GM21619 (cell line): ENCODE data around the gene NHERF1.

ENCODE experiments used
- ATAC-seq: cut with Tn5 transposase; IDR thresholded peaks from one replicate; pipeline ENCODE4 v1.9.1; 2021; ENCODE audit not compliant: unreplicated experiment

The NHERF1 gene

DNA sequence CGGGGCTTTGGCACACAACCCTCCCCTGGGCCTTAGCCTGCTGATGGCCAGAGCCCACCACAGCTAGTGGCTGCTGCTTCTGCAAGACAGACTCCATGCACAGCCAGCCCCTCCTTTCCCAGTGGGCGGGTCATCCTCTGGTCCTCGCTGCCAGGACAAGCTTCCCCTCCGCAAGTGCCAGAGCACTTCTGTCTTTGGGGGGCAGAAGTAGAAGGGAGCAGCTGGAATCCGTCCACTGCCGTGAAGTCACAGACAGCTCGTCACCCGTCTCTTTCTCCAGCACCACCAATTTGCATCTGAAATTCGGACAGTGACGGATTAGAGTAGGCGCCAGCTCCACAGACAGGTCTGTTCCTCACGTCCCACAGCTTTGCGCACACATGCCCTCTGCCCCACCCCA, 59.0 kb downstream of the NHERF1 start:
- no peak for ATAC-seq

DNA sequence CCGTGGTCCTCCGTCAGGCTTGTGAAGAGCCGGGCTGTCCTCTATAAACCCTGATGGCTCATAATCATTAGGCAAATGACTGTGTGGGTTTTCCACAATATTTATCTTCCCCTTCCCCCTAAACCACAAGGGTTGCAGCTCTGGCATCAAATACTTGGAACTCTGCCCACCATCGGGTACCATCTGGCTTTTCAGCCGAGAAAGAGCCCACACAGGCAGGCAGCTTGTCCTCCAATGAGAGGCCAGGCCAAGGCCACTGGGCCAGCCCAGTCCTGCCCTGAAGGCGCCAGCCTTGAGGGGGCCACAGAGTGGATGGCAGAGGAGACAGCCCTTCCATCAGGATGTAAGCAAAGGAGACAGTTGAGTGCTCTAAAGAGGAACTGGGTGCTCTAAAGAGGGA, 59.5 kb downstream of the NHERF1 start:
- ATAC-seq: no peak

DNA sequence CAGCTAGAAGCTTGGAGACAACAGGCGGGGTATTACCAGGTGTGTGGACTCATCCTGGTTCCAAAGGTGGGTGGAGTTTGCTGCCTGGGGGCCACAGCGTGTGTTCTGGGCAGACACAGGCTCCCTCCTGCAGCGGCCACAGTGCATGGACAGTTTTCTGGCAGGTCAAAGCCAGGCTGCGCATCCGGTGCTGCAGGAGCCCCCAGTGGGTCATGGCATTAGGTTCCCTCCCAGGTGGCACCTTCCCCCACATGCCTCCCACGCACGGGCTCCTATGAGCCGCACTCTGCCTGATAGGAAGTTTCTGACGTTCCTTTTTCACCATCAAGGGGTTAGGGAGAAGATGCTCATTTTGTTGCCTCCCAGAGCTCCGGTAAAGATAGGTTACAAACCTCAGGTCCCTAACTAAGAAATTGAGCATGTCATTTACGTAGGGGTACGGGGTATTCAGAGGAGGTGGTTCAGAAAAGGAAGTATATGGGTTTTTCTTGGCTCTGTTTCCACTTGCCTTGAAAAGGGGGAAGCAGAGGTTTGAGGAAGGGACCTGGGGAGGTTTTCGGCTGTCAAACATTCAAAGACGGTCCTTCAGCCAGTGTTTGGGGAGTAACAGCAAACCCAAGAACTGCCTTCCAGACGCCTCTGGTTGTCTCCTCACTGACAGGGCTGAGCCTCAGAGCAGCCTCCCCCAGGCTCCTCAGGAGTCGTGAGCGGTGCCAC, 60.4 kb downstream of the NHERF1 start:
- ATAC-seq: no peak

DNA sequence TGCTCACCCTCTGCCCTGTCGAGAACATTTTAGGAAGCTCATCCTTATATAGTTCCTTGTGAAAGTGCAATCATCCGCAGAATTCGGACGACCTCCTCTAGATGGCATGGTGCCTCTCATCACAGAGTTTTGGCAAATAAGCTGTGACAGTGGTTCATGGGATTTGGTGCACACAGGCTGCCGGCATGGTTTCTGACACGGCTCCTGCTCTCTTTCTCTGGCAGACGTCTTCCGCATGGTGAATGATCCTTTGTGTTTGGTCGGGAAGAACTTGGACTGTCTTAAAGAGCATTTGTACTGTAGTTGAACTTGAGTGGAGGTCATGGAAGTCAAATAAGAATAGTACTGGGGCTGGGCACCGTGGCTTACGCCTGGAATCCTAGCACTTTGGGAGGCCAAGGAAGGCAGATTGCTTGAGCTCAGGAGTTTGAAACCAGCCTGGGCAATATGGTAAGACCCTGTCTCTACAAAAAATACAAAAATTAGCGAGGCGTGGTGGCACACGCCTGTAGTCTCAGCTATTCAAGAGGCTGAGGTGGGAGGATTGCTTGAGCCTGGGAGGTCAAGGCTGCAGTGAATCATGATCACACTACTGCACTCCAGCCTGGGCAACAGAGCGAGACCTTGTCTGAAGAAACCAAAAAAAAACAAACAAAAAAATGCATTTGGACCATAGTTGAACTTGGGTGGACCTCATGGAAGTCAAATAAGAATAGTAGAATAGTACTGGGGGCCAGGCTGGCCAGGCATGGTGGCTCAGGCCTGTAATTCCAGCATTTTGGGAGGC, 62.5 kb downstream of the NHERF1 start:
- ATAC-seq: no peak

GRCh38 chr17:74812109-74813009, 63.9 kb downstream of the NHERF1 start:
- ATAC-seq: no peak

GRCh38 chr17:74814453-74814852, 66.0 kb downstream of the NHERF1 start:
- ATAC-seq: no peak

DNA sequence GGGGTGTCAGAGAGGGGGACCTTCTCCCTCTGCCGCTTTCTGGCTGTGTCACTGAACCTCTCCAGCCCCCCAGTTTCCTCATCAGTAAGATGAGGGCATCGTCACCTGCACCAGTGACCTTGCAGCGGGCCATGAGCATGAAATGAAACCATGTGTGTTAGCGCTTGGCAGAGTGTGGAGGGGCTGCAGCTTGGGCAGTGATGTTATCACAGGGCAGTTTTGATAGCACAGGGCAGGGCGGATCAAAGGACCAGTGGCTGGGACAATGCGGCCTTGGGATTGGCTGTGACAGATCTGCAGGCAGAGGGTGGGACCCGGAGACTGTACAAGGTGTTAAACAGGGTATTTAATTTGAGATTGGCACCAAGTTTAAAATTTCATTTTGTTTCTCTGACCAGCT, 66.6 kb downstream of the NHERF1 start:
- ATAC-seq: no peak

- no peak for ATAC-seq
These were observed 67.3 kb downstream of the NHERF1 start for GRCh38 chr17:74815550-74816370.

DNA sequence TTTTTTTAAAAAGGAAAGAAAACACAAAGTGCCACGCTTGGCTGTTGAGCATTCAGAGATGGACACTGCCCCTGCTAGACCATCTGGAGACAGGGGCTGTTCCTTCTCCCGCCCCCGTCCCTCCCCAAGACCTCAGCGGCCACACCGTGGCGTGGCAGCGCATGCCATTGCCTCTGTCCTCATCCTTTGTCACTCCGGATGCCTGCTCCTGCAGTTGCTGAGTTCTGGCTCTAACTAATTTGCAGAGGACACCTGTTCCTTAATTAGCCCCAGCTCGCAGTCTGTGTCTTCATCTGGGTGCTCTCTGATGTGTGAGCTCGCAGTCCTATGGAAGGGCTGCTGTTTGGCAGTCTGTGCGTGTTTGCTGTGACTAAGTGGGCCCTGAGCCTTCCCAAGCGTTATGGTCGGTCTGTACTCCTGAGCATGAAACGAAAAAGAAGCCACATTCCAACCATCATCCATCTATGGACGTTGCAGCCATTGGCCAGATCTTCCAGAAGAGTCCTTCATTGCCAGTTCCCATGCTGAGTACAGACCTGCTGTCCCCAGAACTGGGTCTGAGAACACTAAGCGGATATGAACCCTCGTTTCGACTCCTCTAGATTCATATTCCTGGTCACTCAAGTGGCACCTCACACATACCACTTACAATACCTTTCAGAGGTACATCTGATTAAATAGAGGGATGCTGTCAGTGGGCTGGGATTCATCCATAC, 68.6 kb downstream of the NHERF1 start:
- ATAC-seq: no peak

GRCh38 chr17:74818291-74818938, 70.0 kb downstream of the NHERF1 start:
- ATAC-seq: no peak
